ENCODE measurements around the gene GULP1.

The GULP1 gene

GRCh38 chr2:188274274-188274673 is 17.4 kb upstream of the GULP1 start:
- H3K4me3 ChIP-seq, result no peak overlapping the region
- intact Hi-C loops (cut with DNase I; ENCODE audit: low total_unique reads), result no loop called here
- H3K36me3 ChIP-seq, result no peaks in the 10 kb centered on the region
- H3K27ac ChIP-seq, result no peak overlapping the region
- no peak for DNase-seq
- H3K9me3 ChIP-seq, result no peaks in the 10 kb centered on the region
- H3K4me1 ChIP-seq, result peaks cover 0 to 10% (median 2%) of the 10 kb centered on the region in 4 donors
- TF ChIP-seq CTCF (IDR thresholded peaks at IDR 0.05), result no peak
- no peaks in the 10 kb centered on the region for H3K27me3 ChIP-seq

GRCh38 chr2:188276255-188276654 is 15.4 kb upstream of the GULP1 start:
- intact Hi-C loops (cut with DNase I; ENCODE audit: low total_unique reads), result no loop called here
- H3K36me3 ChIP-seq, result no peaks in the 10 kb centered on the region
- no peak for TF ChIP-seq CTCF (IDR thresholded peaks at IDR 0.05)
- H3K27ac ChIP-seq, result no peak overlapping the region
- no peaks in the 10 kb centered on the region for H3K27me3 ChIP-seq
- H3K4me3 ChIP-seq, result no peak overlapping the region
- H3K4me1 ChIP-seq, result peaks cover 0 to 25% (median 2%) of the 10 kb centered on the region in 4 donors
- DNase-seq, result no peak
- no peaks in the 10 kb centered on the region for H3K9me3 ChIP-seq

- Histone ChIP-seq H3K4me1 (peaks cover 0 to 25% (median 2%) of the 10 kb centered on the region in 4 donors), H3K4me3 (no peak overlapping the region), H3K27me3 (no peaks in the 10 kb centered on the region), H3K9me3 (no peaks in the 10 kb centered on the region), H3K27ac (no peak overlapping the region), H3K36me3 (no peaks in the 10 kb centered on the region)
- TF ChIP-seq CTCF (IDR thresholded peaks at IDR 0.05), result no peak
- DNase-seq, result no peak
- intact Hi-C loops (cut with DNase I; ENCODE audit: low total_unique reads), result no loop called here
Measured at GRCh38 chr2:188277786-188278185, 13.9 kb upstream of the GULP1 start.

- peak overlapping the region; percentile 24 to 30 for H3K4me3 ChIP-seq
Measured at GRCh38 chr2:188278388-188279092, 13.1 kb upstream of the GULP1 start.

GRCh38 chr2:188279093-188279445 is 12.6 kb upstream of the GULP1 start:
- H3K27me3 ChIP-seq, result no peaks in the 10 kb centered on the region
- H3K4me3 ChIP-seq, result peak overlapping the region; percentile 24 to 30
- no peaks in the 10 kb centered on the region for H3K36me3 ChIP-seq
- no peak for TF ChIP-seq CTCF (IDR thresholded peaks at IDR 0.05)
- H3K27ac ChIP-seq, result no peak overlapping the region
- DNase-seq, result no peak
- peaks cover 0 to 25% (median 2%) of the 10 kb centered on the region in 4 donors for H3K4me1 ChIP-seq
- H3K9me3 ChIP-seq, result no peaks in the 10 kb centered on the region
- intact Hi-C loops (cut with DNase I; ENCODE audit: low total_unique reads), result no loop called here

More at GRCh38 chr2:188278388-188279092, 13.1 kb upstream of the GULP1 start:
- TF ChIP-seq CTCF (IDR thresholded peaks at IDR 0.05), result no peak
- intact Hi-C loops (cut with DNase I; ENCODE audit: low total_unique reads), result no loop called here
- Histone ChIP-seq H3K27ac (no peak overlapping the region), H3K36me3 (no peaks in the 10 kb centered on the region), H3K27me3 (no peaks in the 10 kb centered on the region), H3K9me3 (no peaks in the 10 kb centered on the region), H3K4me1 (peaks cover 0 to 25% (median 2%) of the 10 kb centered on the region in 4 donors)
- DNase-seq, result no peak

All from tibial artery (tissue), 4 donors.